OCI-LY1 (cell line): ENCODE results near the gene EDC4.
"Not testable (repeated sequence)": the region's sequence is repeated elsewhere in the genome, so short reads cannot be mapped to it uniquely, and the experiment has no call there.

ENCODE experiments used
- H2AFZ ChIP-seq: fragments of 200-600 bp; sonication (generic), shearing (Covaris generic); 2 replicates; pipeline ENCODE4 v1.6.0; 2014; ENCODE audit warnings: antibody characterized with exemption, mild to moderate bottlenecking, low read length
- H3F3A ChIP-seq: fragments of 200-600 bp; sonication (generic), shearing (Covaris generic); 2 replicates; pipeline ENCODE4 v1.6.0; 2014; ENCODE audit warnings: mild to moderate bottlenecking, antibody characterized with exemption, low read length, moderate library complexity; ENCODE audit not compliant: insufficient read depth
- H3K27ac ChIP-seq: fragments of 200-600 bp; sonication (generic); 2 replicates; pipeline ENCODE4 v1.5.1; 2014; ENCODE audit warnings: low read length, mixed run types, mild to moderate bottlenecking, low read depth; ENCODE audit not compliant: poor library complexity, severe bottlenecking
- H3K27me3 ChIP-seq: fragments of 200-600 bp; sonication (generic); 2 replicates; pipeline ENCODE4 v1.6.0; 2014; ENCODE audit warnings: antibody characterized with exemption, mild to moderate bottlenecking, low read length, moderate library complexity; ENCODE audit not compliant: insufficient read depth
- H3K36me3 ChIP-seq: fragments of 200-600 bp; sonication (generic); 2 replicates; pipeline ENCODE4 v1.6.1; 2014; ENCODE audit warnings: mild to moderate bottlenecking, antibody characterized with exemption, low read length, moderate library complexity, mixed read lengths; ENCODE audit not compliant: insufficient read depth
- H3K4me1 ChIP-seq: fragments of 200-600 bp; sonication (generic); 2 replicates; pipeline ENCODE4 v1.5.1; 2014; ENCODE audit warnings: mild to moderate bottlenecking, low read length, moderate library complexity; ENCODE audit not compliant: insufficient read depth, severe bottlenecking
- H3K4me2 ChIP-seq: fragments of 200-600 bp; sonication (generic), shearing (Covaris generic); 2 replicates; pipeline ENCODE4 v1.6.1; 2014; ENCODE audit warnings: low read length
- H3K4me3 ChIP-seq: fragments of 200-600 bp; sonication (generic); 2 replicates; pipeline ENCODE4 v1.5.1; 2014; ENCODE audit warnings: low read length, low read depth, mild to moderate bottlenecking, mixed read lengths; ENCODE audit not compliant: poor library complexity, severe bottlenecking
- H3K79me2 ChIP-seq: fragments of 200-600 bp; shearing (Covaris generic); 2 replicates; pipeline ENCODE4 v1.6.1; 2016; ENCODE audit warnings: mixed run types, low read length, mixed read lengths; ENCODE audit not compliant: insufficient read depth
- H3K9ac ChIP-seq: fragments of 200-600 bp; sonication (generic), shearing (Covaris generic); 2 replicates; pipeline ENCODE4 v1.6.1; 2014; ENCODE audit warnings: mild to moderate bottlenecking, low read length, mixed read lengths
- H3K9me2 ChIP-seq: fragments of 200-600 bp; sonication (generic), shearing (Covaris generic); 2 replicates; pipeline ENCODE4 v1.6.1; 2014; ENCODE audit warnings: low read depth, mild to moderate bottlenecking, low read length, mixed read lengths
- H3K9me3 ChIP-seq: fragments of 200-600 bp; shearing (Covaris generic); 2 replicates; pipeline ENCODE4 v1.6.1; 2014; ENCODE audit warnings: low read length, mixed read lengths
- H4K20me1 ChIP-seq: fragments of 200-600 bp; sonication (generic), shearing (Covaris generic); 2 replicates; pipeline ENCODE4 v1.6.0; 2016; ENCODE audit warnings: mild to moderate bottlenecking, low read length; ENCODE audit not compliant: insufficient read depth
- EZH2 ChIP-seq: fragments of 200-600 bp; sonication (generic), shearing (Covaris generic); IDR thresholded peaks from 2 replicates; pipeline ENCODE4 v1.8.0; 2017; ENCODE audit warnings: borderline replicate concordance, mixed run types, mild to moderate bottlenecking, antibody characterized with exemption, low read length, moderate library complexity, mixed read lengths
- TF ChIP-seq, protein P1 (sequence below): fragments of 200-600 bp; sonication (generic), shearing (Covaris generic); IDR thresholded peaks from 2 replicates; pipeline ENCODE4 v1.5.1; 2017; ENCODE audit warnings: mild to moderate bottlenecking, antibody characterized with exemption, low read length, moderate library complexity, mixed read lengths

EDC4 gene

GRCh38 chr16:67909056-67909742, 36.3 kb downstream of the EDC4 start:
- H3K4me3 ChIP-seq = no peak overlapping the region
- H3F3A ChIP-seq = no peaks in the 10 kb centered on the region
- H3K4me1 ChIP-seq = no peaks in the 10 kb centered on the region
- H3K9me3 ChIP-seq = no peaks in the 10 kb centered on the region
- H3K27me3 ChIP-seq = no peaks in the 10 kb centered on the region
- H3K79me2 ChIP-seq = no peaks in the 10 kb centered on the region
- H3K27ac ChIP-seq = no peak overlapping the region
- no peak overlapping the region for H2AFZ ChIP-seq
- H3K36me3 ChIP-seq = peaks cover 18% of the 10 kb centered on the region
- H3K9me2 ChIP-seq = no peaks in the 10 kb centered on the region
- H4K20me1 ChIP-seq = no peaks in the 10 kb centered on the region
- no peak overlapping the region for H3K4me2 ChIP-seq
- H3K9ac ChIP-seq = no peak overlapping the region
- no peak for TF ChIP-seq EZH2
- TF ChIP-seq, protein P1, sequence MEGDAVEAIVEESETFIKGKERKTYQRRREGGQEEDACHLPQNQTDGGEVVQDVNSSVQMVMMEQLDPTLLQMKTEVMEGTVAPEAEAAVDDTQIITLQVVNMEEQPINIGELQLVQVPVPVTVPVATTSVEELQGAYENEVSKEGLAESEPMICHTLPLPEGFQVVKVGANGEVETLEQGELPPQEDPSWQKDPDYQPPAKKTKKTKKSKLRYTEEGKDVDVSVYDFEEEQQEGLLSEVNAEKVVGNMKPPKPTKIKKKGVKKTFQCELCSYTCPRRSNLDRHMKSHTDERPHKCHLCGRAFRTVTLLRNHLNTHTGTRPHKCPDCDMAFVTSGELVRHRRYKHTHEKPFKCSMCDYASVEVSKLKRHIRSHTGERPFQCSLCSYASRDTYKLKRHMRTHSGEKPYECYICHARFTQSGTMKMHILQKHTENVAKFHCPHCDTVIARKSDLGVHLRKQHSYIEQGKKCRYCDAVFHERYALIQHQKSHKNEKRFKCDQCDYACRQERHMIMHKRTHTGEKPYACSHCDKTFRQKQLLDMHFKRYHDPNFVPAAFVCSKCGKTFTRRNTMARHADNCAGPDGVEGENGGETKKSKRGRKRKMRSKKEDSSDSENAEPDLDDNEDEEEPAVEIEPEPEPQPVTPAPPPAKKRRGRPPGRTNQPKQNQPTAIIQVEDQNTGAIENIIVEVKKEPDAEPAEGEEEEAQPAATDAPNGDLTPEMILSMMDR = no peak

DNA sequence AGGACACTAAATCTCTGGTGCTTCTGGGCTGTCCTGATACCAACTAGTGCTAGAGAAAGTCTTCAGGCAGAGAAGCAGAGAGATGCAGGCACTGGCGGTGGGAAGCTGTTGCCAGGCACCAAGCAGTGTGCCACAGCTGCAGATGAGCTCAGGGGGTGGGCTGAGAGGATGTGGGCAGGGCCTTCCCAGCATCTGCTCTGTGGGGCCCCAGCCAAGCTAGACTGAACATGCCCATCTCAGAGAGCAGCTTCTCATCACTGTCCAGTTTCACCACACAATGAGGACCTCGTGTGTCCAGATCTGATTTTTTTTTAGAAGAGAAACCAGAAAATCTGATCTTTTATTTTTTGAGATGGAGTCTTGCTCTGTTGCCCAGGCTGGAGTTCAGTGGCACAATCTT, 37.3 kb downstream of the EDC4 start:
- no peak overlapping the region for H3K27ac ChIP-seq
- H3K9me2 ChIP-seq = no peaks in the 10 kb centered on the region
- H4K20me1 ChIP-seq = no peaks in the 10 kb centered on the region
- no peaks in the 10 kb centered on the region for H3K4me1 ChIP-seq
- no peak overlapping the region for H2AFZ ChIP-seq
- TF ChIP-seq, protein P1 = no peak
- no peak for TF ChIP-seq EZH2
- H3K9ac ChIP-seq = no peak overlapping the region
- H3K79me2 ChIP-seq = no peaks in the 10 kb centered on the region
- no peaks in the 10 kb centered on the region for H3K27me3 ChIP-seq
- no peak overlapping the region for H3K4me2 ChIP-seq
- no peaks in the 10 kb centered on the region for H3F3A ChIP-seq
- H3K9me3 ChIP-seq = no peaks in the 10 kb centered on the region
- H3K36me3 ChIP-seq = peaks cover 18% of the 10 kb centered on the region
- no peak overlapping the region for H3K4me3 ChIP-seq

DNA sequence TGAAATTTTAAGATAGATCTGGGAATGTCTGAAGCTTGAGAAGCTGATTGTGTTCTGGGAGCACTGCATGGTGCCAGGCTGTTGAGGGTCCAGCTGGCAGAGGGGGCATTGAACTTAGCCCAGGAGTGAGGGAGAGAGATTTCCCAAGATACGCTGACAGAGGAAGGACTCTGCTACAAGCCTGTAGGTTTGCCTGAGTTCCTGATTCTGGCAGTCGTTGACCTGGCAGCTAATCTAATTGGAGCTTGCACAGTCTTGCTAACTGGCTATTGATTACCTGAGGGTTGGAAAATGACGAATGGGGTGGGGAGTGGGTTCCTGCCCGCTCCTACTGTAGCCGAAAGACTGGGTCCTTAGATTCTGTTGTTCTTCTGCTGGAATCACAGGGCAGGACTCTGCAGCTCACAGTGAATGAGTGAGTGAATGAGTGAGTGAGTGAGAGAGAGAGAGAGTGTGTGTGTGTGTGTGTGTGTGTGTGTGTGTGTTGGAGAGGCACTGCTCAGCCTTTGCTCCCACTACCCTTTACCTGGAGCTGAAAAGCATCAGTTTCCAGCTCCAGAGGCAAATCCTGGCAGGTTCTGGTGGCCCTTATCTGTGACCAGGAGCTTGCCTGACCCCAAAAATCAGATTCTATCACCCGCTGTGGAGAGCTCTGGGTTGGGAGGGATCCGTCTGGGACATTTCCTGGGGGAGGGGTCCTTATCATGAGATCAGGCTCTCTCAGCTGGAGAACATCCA, 42.1 kb downstream of the EDC4 start:
- Histone ChIP-seq H4K20me1 (no peaks in the 10 kb centered on the region), H3K9ac (no peak overlapping the region), H3K27ac (no peak overlapping the region), H2AFZ (no peak overlapping the region), H3K4me3 (no peak overlapping the region), H3K79me2 (no peaks in the 10 kb centered on the region), H3K4me2 (no peak overlapping the region), H3K27me3 (no peaks in the 10 kb centered on the region), H3K9me3 (no peaks in the 10 kb centered on the region), H3K36me3 (peaks cover 15% of the 10 kb centered on the region; the same call in 1 of the 2 replicates), H3K9me2 (no peaks in the 10 kb centered on the region), H3K4me1 (no peaks in the 10 kb centered on the region), H3F3A (no peaks in the 10 kb centered on the region)
- no peak for TF ChIP-seq EZH2
- TF ChIP-seq, protein P1 = no peak

DNA sequence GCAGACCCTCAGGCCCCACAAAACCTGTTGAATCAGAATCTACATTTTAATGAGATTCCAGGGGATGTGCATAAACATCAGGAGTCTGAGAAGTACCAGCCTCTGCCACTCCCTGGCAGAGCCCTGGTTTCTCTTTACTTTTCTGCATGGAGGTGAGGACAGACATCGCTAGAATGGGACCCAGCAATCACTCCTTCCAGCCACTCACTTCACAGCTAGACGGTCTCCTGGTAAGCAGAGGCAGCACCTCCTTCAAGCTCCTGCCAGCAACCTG, 42.6 kb downstream of the EDC4 start:
- not testable (repeated sequence) for H4K20me1 ChIP-seq, H3K4me3 ChIP-seq, H3K9me2 ChIP-seq, H3K79me2 ChIP-seq, H3K27ac ChIP-seq, H3K4me1 ChIP-seq, H3K9ac ChIP-seq, H3K27me3 ChIP-seq, H2AFZ ChIP-seq, H3K4me2 ChIP-seq, H3F3A ChIP-seq, H3K9me3 ChIP-seq
- peaks cover 15% of the 10 kb centered on the region; the same call in 1 of the 2 replicates for H3K36me3 ChIP-seq
